IMR-90 (cell line): ENCODE data around the gene UACA. TPM values are rescaled to one million over a fixed set of nuclear protein-coding genes. Genes with fewer than 3 reads are reported as not detected.

Source experiments
- ATAC-seq: fragments of 200-7000 bp; cut with Tn5 transposase; 2 replicates; pipeline ENCODE4 v1.9.1; 2020; ENCODE audit warnings: low read depth, mild to moderate bottlenecking, moderate library complexity
- BruUV-seq: library from RNA; stranded (reverse); fragments of 400-500 nt; replicated peaks from 2 replicates; lab custom pipeline; 2021; lab: Mats Ljungman, UMichigan
- CTCF ChIA-PET: fragments of 300-600 bp; formaldehyde crosslinking; extraction: SDS; loops from one replicate; lab custom pipeline; 2021; ENCODE audit warnings: antibody characterized with exemption; lab: Yijun Ruan, JAX
- POLR2A ChIA-PET: fragments of 300-600 bp; sonication (Branson Sonifier 250); formaldehyde crosslinking; loops from one replicate; lab custom pipeline; 2022; ENCODE audit warnings: antibody characterized with exemption; ENCODE audit not compliant: unreplicated experiment; lab: Charles Lee
- DNase-seq: peaks from one replicate; pipeline ENCODE4 v3.0.0; 2013
- H2AFZ ChIP-seq: replicated peaks from 2 replicates; pipeline ENCODE3; 2013; ENCODE audit warnings: low read length, mild to moderate bottlenecking; ENCODE audit not compliant: poor library complexity
- H2AK5ac ChIP-seq: 2 replicates; pipeline ENCODE4 v1.6.1; 2013; ENCODE audit warnings: low read depth, low read length, inconsistent platforms
- H2AK9ac ChIP-seq: replicated peaks from 2 replicates; pipeline ENCODE3; 2013; ENCODE audit warnings: mild to moderate bottlenecking, low read depth, low read length, moderate library complexity; ENCODE audit not compliant: poor library complexity
- H2BK120ac ChIP-seq: 2 replicates; pipeline ENCODE4 v1.6.1; 2013; ENCODE audit warnings: low read depth, low read length, inconsistent platforms
- H2BK15ac ChIP-seq: 3 replicates; pipeline ENCODE4 v1.6.1; 2013; ENCODE audit warnings: low read depth, low read length, inconsistent platforms
- H2BK20ac ChIP-seq: 2 replicates; pipeline ENCODE4 v1.6.1; 2013; ENCODE audit warnings: low read depth, mild to moderate bottlenecking, inconsistent platforms, low read length, moderate library complexity
- H2BK5ac ChIP-seq: 2 replicates; pipeline ENCODE4 v1.6.1; 2013; ENCODE audit warnings: mild to moderate bottlenecking, low read depth, low read length, inconsistent platforms; ENCODE audit not compliant: poor library complexity, severe bottlenecking
- H3K14ac ChIP-seq: replicated peaks from 2 replicates; pipeline ENCODE4 v1.6.1; 2013; ENCODE audit warnings: low read depth, low read length, inconsistent platforms
- H3K18ac ChIP-seq: 2 replicates; pipeline ENCODE4 v1.6.1; 2013; ENCODE audit warnings: low read depth, low read length, control low read depth
- H3K23ac ChIP-seq: 2 replicates; pipeline ENCODE4 v1.6.1; 2013; ENCODE audit warnings: low read depth, low read length, inconsistent platforms
- H3K27ac ChIP-seq: 2 replicates; pipeline ENCODE4 v1.5.1; 2013; ENCODE audit warnings: mild to moderate bottlenecking, control low read depth, low read length; ENCODE audit not compliant: insufficient read depth
- H3K27me3 ChIP-seq: 2 replicates; pipeline ENCODE4 v1.6.1; 2013; ENCODE audit warnings: low read length; ENCODE audit not compliant: control insufficient read depth, insufficient read depth
- H3K36me3 ChIP-seq: 2 replicates; pipeline ENCODE4 v1.6.1; 2013; ENCODE audit warnings: low read length, mixed read lengths; ENCODE audit not compliant: control insufficient read depth, insufficient read depth
- H3K4ac ChIP-seq: 2 replicates; pipeline ENCODE4 v1.6.1; 2013; ENCODE audit warnings: low read depth, low read length, inconsistent platforms
- H3K4me1 ChIP-seq: 2 replicates; pipeline ENCODE4 v1.6.1; 2013; ENCODE audit warnings: low read length, mixed read lengths; ENCODE audit not compliant: control insufficient read depth, insufficient read depth
- H3K4me2 ChIP-seq: 2 replicates; pipeline ENCODE4 v1.6.1; 2013; ENCODE audit warnings: low read depth, mild to moderate bottlenecking, control low read depth, low read length, moderate library complexity
- H3K4me3 ChIP-seq: 2 replicates; pipeline ENCODE4 v1.5.1; 2013; ENCODE audit warnings: low read depth, mild to moderate bottlenecking, control low read depth, low read length, moderate library complexity; ENCODE audit not compliant: insufficient read depth
- H3K56ac ChIP-seq: 2 replicates; pipeline ENCODE4 v1.6.1; 2013; ENCODE audit warnings: low read length, inconsistent platforms; ENCODE audit not compliant: insufficient read depth; ENCODE audit errors: extremely low read depth
- H3K79me1 ChIP-seq, 2 experiments: 2 replicates each; pipeline ENCODE4 v1.6.1; 2013; ENCODE audit warnings: low read length in 2 of 2, inconsistent platforms in 1 of 2, low read depth in 1 of 2
- H3K9ac ChIP-seq: 2 replicates; pipeline ENCODE4 v1.6.1; 2013; ENCODE audit warnings: low read depth, low read length, control low read depth
- H3K9me1 ChIP-seq: 2 replicates; pipeline ENCODE4 v1.6.1; 2013; ENCODE audit warnings: low read length, inconsistent platforms; ENCODE audit not compliant: insufficient read depth
- H3K9me3 ChIP-seq: 2 replicates; pipeline ENCODE4 v1.6.1; 2013; ENCODE audit warnings: low read length; ENCODE audit not compliant: control insufficient read depth, insufficient read depth
- H4K20me1 ChIP-seq: 2 replicates; pipeline ENCODE4 v1.6.1; 2013; ENCODE audit warnings: low read length, inconsistent platforms; ENCODE audit not compliant: insufficient read depth
- H4K5ac ChIP-seq: 2 replicates; pipeline ENCODE4 v1.6.1; 2013; ENCODE audit warnings: mild to moderate bottlenecking, low read depth, low read length, control low read depth
- H4K8ac ChIP-seq, 2 experiments: 2 replicates each; pipeline ENCODE4 v1.6.1; 2013; ENCODE audit warnings: low read depth in 2 of 2, low read length in 2 of 2, control low read depth in 1 of 2, inconsistent platforms in 1 of 2
- H4K91ac ChIP-seq: 2 replicates; pipeline ENCODE4 v1.6.1; 2013; ENCODE audit warnings: low read depth, low read length, inconsistent platforms; ENCODE audit not compliant: insufficient read depth
- BHLHE40 ChIP-seq: fragments of 150-350 bp; IDR thresholded peaks from 2 replicates; pipeline ENCODE4 v1.6.1; 2016; ENCODE audit warnings: mild to moderate bottlenecking, low read depth, low read length
- CEBPB ChIP-seq: IDR thresholded peaks from 2 replicates; pipeline ENCODE4 v1.6.1; 2012; ENCODE audit warnings: low read depth, low read length, improper control_type of control experiment
- CHD1 ChIP-seq: IDR thresholded peaks from 2 replicates; pipeline ENCODE4 v1.6.1; 2012; ENCODE audit warnings: low read depth, low read length, improper control_type of control experiment
- CTCF ChIP-seq: conservative IDR thresholded peaks from 2 replicates; pipeline ENCODE4 v1.5.1; 2012; ENCODE audit warnings: mild to moderate bottlenecking, low read depth, low read length, improper control_type of control experiment
- ELK1 ChIP-seq: fragments of 150-350 bp; IDR thresholded peaks from 2 replicates; pipeline ENCODE4 v1.6.1; 2016; ENCODE audit warnings: low read depth, mild to moderate bottlenecking, low read length, moderate library complexity, borderline replicate concordance
- FOS ChIP-seq: fragments of 150-350 bp; IDR thresholded peaks from 2 replicates; pipeline ENCODE4 v1.6.1; 2016; ENCODE audit warnings: low read depth, low read length
- MAFK ChIP-seq: IDR thresholded peaks from 2 replicates; pipeline ENCODE4 v1.6.1; 2012; ENCODE audit warnings: low read depth, low read length, improper control_type of control experiment
- MAZ ChIP-seq: IDR thresholded peaks from 2 replicates; pipeline ENCODE4 v1.6.1; 2012; ENCODE audit warnings: low read depth, mild to moderate bottlenecking, low read length, improper control_type of control experiment, moderate library complexity, borderline replicate concordance
- MXI1 ChIP-seq: IDR thresholded peaks from 2 replicates; pipeline ENCODE4 v1.6.1; 2012; ENCODE audit warnings: low read depth, mild to moderate bottlenecking, low read length, moderate library complexity, borderline replicate concordance
- NFE2L2 ChIP-seq: fragments of 150-350 bp; IDR thresholded peaks from 2 replicates; pipeline ENCODE4 v1.6.1; 2016; ENCODE audit warnings: low read depth, mild to moderate bottlenecking, low read length
- POLR2A ChIP-seq: IDR thresholded peaks from 2 replicates; pipeline ENCODE4 v1.6.1; 2012; ENCODE audit warnings: mild to moderate bottlenecking, low read depth, low read length
- RAD21 ChIP-seq: IDR thresholded peaks from 2 replicates; pipeline ENCODE4 v1.6.1; 2012; ENCODE audit warnings: low read length, improper control_type of control experiment
- RCOR1 ChIP-seq: IDR thresholded peaks from 2 replicates; pipeline ENCODE4 v1.6.1; 2012; ENCODE audit warnings: mild to moderate bottlenecking, low read length, improper control_type of control experiment; ENCODE audit not compliant: insufficient replicate concordance
- RFX5 ChIP-seq: IDR thresholded peaks from 2 replicates; pipeline ENCODE4 v1.8.0; 2012; ENCODE audit warnings: low read depth, mild to moderate bottlenecking, low read length, moderate library complexity
- SMC3 ChIP-seq: fragments of 150-350 bp; IDR thresholded peaks from 2 replicates; pipeline ENCODE4 v1.6.1; 2016; ENCODE audit warnings: low read depth, mild to moderate bottlenecking, antibody characterized with exemption, low read length, moderate library complexity
- USF2 ChIP-seq: fragments of 150-350 bp; IDR thresholded peaks from 2 replicates; pipeline ENCODE4 v1.6.1; 2017; ENCODE audit warnings: mild to moderate bottlenecking, antibody characterized with exemption, low read length, low read depth
- WGBS, 2 experiments: methylation state at CpG; one replicate each; pipeline versions ENCODE4 v1.1.5 to v1.1.7; 2013; ENCODE audit warnings: missing lambda C conversion rate in 2 of 2; ENCODE audit not compliant: insufficient read length in 1 of 2; ENCODE audit errors: extremely low coverage in 2 of 2; 5-methylcytosine and 5-hydroxymethylcytosine counted together
- dilution Hi-C: fragments of 300-500 bp; cut with HindIII; formaldehyde crosslinking; loops from one replicate; pipeline ENCODE4 v1.14.3; 2018; ENCODE audit warnings: low sequenced_read_pairs; ENCODE audit not compliant: unreplicated experiment
- in situ Hi-C: fragments of 300-500 bp; cut with MboI; formaldehyde crosslinking; loops from 3 replicates; pipeline ENCODE4 v1.14.3; 2019; ENCODE audit warnings: low sequenced_read_pairs, inconsistent platforms, mixed read lengths
- intact Hi-C: fragments of 100-400 bp; cut with micrococcal nuclease; formaldehyde crosslinking; loops from 2 replicates; pipeline ENCODE4 v1.10.0; 2022
- polyA plus RNA-seq, 3 experiments: library from polyadenylated mRNA; depleted of rRNA; stranded (reverse); fragments of >200 nt; gene quantifications; 2 replicates each; pipeline ENCODE4 v1.2.3, GENCODE V29; 2012; ENCODE audit warnings: low replicate concordance in 1 of 3
- total RNA-seq: library from RNA; depleted of rRNA; stranded (reverse); fragments of >200 nt; gene quantifications from 2 replicates; pipeline ENCODE4 v1.2.3, GENCODE V29; 2012

UACA gene
- total and polyA plus RNA-seq, 2 of the 4 experiments (the other 2 are of a cell fraction) = 156 to 507 TPM

GRCh38 chr15:70629735-70630273, 133.6 kb downstream of the UACA start:
- H4K20me1 ChIP-seq = no peaks in the 10 kb centered on the region
- no peak overlapping the region for H3K27ac ChIP-seq
- no peak overlapping the region for H3K9ac ChIP-seq
- no peak overlapping the region for H3K4me3 ChIP-seq
- in situ Hi-C loops (no loop called here), dilution Hi-C loops (no loop called here), intact Hi-C loops (no loop called here)
- no peaks in the 10 kb centered on the region for H3K36me3 ChIP-seq
- ATAC-seq (no peak), DNase-seq (no peak)
- ChIA-PET CTCF (no interaction called here), POLR2A (no interaction called here)
- H3K9me1 ChIP-seq = peaks cover 9% of the 10 kb centered on the region
- no peak overlapping the region for H3K4ac ChIP-seq
- H3K4me2 ChIP-seq = no peak overlapping the region
- no peak overlapping the region for H2AK9ac ChIP-seq
- H2BK120ac ChIP-seq = no peak overlapping the region
- no peak overlapping the region for H4K5ac ChIP-seq
- no peak overlapping the region for H3K56ac ChIP-seq
- peaks cover 0 to 4% of the 10 kb centered on the region in 2 experiments; a peak in 1 of 4 replicates for H3K79me1 ChIP-seq
- no peak overlapping the region for H2AFZ ChIP-seq
- no peak overlapping the region for H2BK5ac ChIP-seq
- H3K4me1 ChIP-seq = peaks cover 2% of the 10 kb centered on the region; the same call in 1 of the 2 replicates
- WGBS, 2 experiments = 90% methylated on average over 5 of the region's 11 CpGs; no CpG with 5 or more reads in 1 of the 2 experiments
- no TSS peak for BruUV-seq
- no peak overlapping the region for H3K18ac ChIP-seq
- no peaks in the 10 kb centered on the region for H3K27me3 ChIP-seq
- no peak overlapping the region for H2AK5ac ChIP-seq
- H2BK20ac ChIP-seq = no peak overlapping the region
- H4K91ac ChIP-seq = no peak overlapping the region
- no peak overlapping the region for H2BK15ac ChIP-seq
- TF ChIP-seq MAFK = no peak
- no peak for TF ChIP-seq FOS
- no peak for TF ChIP-seq BHLHE40
- TF ChIP-seq CHD1 = no peak
- no peak for TF ChIP-seq RFX5
- TF ChIP-seq RAD21 = no peak
- no peak for TF ChIP-seq ELK1
- no peak for TF ChIP-seq CTCF
- no peak for TF ChIP-seq RCOR1
- no peak for TF ChIP-seq SMC3
- no peak for TF ChIP-seq MXI1
- no peak for TF ChIP-seq CEBPB
- no peak for TF ChIP-seq MAZ
- TF ChIP-seq POLR2A = no peak
- TF ChIP-seq USF2 = no peak
- no peak for TF ChIP-seq NFE2L2
- H3K9me3 ChIP-seq = no peaks in the 10 kb centered on the region
- H3K14ac ChIP-seq = no peak overlapping the region
- no peak overlapping the region for H4K8ac ChIP-seq
- no peak overlapping the region for H3K23ac ChIP-seq
